GM19193 (cell line): Measurements from ENCODE around the gene PDAP1.

Source experiments
- POLR2A ChIP-seq: IDR thresholded peaks from 4 replicates; pipeline ENCODE4 v1.6.1; 2011; ENCODE audit not compliant: insufficient read depth, insufficient read length; ENCODE audit errors: extremely low read depth

The PDAP1 gene

DNA sequence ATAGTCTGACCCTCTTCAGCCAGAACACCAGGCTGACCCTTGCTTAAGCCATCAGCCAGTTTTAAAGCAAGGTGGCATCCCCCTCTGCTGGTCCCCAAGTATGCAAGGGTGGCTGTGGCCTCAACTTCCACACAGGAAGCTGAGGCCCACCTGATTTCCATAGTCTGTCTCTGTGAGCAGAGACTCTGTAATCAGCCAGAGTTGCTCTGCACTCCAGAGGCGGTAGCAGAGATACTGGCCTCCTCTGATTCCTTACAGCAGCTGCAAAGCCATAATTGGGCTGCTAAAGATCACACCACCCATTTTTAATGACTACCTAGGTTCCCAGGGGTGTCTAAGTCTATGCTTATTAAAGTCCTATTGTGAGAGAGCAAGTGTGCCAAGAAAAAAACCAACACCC lies 1.8 kb downstream of the PDAP1 start:
- TF ChIP-seq POLR2A: no peak

DNA sequence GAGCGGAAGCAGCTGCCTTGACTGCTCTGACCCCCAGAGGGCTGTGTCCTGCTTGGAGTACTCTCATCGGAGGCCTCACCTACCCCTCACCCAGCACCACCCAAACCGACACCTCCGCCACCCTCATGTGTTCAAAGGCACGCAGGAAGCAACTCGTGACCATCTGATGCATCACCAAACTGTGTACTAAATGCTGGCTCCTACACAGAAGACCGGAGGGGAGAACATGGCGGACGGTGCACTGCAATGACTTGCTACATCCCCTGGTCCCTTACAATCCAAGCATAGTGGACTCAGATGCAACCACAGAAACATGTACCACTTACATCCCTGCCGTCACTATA lies 3.4 kb downstream of the PDAP1 start:
- TF ChIP-seq POLR2A: no peak

DNA sequence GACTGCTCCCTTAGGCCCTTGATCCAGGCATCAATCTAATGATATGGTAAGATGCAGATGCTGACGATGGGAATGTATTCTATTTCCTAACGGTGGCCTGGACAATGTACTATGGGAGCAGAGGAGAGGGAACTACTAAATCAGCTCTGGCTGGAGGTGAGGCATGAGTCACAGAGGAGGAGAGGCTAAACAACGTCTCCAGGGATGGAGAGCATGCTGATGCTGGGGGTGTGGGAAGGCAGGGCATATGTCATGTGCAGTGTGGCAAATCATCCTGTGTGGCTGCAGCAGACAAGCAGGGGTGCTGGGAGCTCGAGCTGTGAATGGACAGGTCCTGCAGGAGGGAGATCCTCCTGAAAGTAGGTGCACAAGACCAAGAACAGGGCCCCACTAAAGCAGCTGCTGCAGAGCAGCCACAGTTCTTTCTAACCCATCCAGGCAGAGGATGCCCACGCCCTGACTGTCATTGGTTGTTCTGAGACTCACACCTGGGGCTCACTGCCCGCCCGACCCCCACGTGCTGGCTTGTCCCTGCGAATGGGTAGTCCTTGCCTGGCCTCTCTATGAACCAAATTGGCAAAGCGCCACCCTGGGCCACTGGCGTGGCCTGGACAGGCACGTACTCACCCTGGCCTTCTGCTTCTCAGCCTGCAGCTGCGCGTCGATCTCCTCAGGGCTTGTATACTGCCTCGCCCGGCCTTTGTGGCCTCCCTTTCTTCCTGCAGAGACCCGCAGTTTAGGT lies 4.0 kb downstream of the PDAP1 start:
- TF ChIP-seq POLR2A: no peak

DNA sequence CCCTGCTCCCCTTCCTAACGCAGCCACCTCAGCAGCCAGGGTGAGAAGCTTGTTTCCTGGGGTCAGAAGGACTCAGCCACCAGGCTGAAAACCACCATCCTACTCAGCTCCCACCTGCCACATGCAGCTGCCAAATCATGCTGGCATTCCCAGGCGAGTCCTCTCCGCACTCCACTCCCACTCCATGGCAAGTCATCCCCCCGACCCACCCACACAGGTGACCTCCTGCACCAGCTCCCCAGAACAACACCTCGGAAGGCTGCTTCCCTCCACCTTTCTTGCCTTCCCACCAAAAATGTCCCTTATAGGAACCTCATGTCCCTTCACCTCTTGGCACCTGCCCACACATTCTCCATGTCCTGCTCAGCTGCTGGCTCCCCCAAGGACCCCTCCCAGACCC lies 4.6 kb downstream of the PDAP1 start:
- no peak for TF ChIP-seq POLR2A

DNA sequence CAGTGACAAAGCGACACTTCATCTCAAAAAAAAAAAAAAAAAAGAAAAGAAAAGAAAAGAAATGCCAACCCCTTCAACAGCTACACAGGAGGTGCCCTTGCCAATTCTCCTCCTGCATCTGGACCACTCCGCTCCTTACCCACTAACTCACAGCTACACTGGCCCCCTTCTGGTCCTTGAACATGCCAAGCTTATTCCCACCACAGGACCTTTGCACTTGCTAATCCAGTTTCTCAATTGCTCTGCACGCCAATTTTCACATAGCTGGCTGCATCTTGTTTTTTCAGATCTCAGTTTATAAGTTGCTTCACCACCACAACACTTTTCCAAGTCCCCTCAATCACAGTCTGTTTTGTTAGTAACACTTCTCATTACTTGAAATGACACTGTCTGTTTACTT lies 5.5 kb downstream of the PDAP1 start:
- TF ChIP-seq POLR2A: no peak

DNA sequence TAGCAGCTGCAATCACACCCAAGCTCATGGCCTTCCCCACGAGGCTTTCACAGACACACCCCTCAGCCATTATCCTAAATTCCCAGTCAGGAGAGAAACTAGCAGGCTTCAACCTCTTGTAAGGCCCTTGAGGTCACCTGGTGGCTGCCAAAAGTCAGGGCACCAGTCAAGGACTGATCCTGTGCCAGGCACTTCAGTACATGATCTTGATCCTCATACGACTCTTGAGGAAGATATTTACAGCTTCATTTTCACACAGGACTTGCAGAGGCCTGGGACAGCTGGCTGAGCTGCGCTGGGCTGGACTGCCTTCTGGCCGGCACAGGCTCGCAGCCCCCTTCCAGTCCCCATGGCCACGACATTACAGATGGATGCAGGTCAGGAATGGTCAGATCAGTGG lies 8.8 kb downstream of the PDAP1 start:
- no peak for TF ChIP-seq POLR2A

DNA sequence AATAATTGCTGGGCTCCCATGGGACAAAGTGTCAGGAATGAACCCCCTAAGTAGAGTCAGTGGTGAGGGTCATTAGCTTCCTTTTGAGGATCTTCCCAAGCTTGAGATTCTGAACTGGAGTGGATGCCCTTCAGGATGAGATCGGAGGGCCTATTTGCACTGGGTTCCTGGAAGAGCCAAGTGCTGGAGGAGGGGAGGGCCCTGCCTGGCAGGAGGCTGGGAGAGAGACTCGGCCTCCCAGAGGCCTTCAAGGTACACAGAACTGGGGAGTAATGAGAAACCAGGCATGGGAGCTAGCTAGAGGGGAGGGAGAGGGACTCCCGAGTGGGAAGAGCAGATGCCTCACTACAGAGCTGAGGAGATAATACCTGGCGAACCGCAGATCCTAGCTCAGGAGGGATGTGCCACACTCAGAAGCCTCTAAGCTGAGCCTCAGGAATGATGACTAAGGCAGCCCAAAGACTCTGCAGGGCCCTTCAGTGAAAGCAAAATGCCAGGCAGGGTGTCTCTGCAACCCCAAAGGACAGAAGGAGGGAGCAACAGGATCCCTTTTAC lies 9.4 kb downstream of the PDAP1 start:
- TF ChIP-seq POLR2A: no peak

DNA sequence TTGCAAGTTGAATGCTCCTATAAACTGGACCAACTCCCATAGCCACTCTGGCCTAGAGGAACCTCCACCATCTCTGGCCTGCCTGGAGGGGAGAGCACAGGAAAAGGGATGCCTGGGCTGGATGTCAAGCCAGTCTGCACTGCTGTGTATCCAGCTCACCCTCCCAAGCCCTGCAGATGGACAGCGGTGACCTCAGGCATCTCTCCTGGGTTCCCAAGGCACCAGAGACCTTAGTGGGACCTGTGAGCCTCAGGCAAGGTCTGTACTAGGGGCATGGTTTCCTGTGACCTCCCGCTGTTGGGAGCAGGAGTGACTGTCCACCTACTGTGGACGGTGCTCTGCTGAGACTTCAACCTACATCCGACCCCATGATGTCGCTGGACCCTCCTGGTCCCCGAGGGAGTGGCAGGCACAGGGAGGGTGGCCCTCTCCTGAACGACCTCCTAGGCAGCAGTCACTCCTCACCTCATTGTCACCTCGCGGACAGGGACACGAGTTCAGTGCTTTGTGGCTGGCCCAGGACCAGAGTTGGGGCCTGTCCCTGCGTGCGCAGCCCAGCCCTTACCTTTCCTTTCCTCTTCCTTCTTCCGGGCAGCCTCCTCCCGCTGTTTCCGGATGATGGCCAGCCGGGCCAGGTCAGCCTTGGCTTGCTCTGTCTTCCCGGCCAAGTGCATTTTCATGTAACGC lies 11.0 kb downstream of the PDAP1 start:
- TF ChIP-seq POLR2A: peak; percentile 37

DNA sequence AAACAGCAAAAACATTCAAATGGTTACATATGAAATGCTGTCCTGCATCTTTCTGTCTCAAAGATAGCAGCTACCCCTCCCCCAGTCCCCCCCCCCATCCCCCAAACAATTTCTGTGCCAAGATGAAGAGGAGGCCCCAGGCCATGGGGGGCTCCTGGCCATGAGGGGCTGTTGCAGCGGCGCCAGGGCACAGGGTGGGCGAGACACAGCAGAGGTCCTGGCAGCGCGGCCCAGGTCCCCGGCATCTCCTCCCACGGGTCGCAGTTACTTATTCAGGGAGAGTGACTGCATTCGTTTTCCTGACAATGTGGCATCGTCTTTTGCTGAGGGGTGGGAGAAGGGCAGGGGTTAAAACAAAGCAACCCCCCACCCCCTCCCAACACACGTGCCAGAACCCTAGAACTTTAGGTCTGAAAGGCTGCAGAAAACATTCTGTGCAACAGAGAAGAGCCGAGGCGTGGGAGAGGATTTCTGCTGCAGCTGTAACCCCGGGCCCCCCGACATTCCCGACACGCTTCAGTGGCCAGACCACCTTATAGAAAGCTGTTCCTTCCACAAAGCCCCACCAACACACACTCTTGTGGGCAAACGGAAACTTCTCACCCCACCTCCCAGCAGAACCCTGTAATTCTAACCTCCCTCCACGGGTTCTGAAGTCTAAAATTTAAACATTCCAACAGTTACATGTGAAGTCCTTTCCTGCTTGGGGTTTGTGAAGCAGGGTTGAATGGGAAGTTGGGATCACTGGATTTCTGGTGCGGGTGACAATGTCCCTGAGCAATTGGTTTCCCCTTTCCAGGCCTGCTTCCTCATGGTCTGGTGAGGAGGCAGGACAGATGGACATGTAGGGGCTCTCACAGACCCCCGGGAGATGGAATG lies 11.7 kb downstream of the PDAP1 start:
- TF ChIP-seq POLR2A: peak; percentile 13

DNA sequence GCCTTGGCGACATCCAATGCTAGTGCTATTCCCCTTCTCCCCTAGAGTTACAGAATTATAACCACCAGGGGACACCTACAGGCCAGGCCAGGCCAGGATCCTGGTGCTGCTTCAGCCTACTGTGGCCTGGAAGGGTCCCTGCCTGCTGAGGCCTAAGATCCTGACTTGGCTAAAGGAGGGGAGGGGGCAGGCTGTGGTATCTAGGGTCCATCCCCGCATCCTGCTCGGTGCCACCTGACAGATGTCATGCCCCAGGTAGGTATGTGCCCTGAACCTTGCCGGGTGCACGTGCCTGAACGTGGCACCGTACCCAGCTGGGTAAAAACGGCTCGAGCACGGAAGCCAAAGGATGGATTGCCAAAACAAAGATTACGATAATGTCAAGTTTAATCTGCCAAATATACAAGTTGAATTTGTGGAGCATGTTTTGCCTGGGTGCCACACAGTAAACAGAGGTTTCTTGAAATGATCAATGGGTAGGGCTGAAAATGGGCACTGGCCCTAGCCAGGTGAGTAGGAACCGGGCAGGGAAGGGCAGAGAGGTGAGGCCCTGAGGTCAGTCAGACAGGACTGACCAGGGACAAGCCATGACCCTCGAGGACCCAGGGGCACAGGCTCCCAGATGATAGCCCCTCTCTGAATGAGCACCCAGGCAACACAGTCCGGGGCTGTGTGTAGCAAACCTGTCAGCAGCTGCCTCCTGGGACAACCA lies 12.6 kb downstream of the PDAP1 start:
- peak; percentile 28 for TF ChIP-seq POLR2A

DNA sequence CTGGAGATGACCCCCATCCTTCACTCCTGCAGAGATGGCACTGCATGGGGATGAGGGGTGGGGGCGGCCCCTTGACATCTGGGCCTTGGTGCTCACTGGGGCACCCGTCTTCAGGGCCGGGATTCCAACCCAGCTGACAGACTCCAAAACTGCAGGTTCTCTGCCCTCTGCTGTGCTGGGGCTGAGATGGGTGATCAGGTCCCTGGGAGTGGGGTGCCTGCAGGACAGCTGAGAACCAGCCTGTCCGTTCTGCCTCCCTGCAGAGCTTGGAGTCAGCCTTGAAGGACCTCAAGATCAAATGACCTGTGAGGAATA lies 14.3 kb downstream of the PDAP1 start:
- TF ChIP-seq POLR2A: no peak

DNA sequence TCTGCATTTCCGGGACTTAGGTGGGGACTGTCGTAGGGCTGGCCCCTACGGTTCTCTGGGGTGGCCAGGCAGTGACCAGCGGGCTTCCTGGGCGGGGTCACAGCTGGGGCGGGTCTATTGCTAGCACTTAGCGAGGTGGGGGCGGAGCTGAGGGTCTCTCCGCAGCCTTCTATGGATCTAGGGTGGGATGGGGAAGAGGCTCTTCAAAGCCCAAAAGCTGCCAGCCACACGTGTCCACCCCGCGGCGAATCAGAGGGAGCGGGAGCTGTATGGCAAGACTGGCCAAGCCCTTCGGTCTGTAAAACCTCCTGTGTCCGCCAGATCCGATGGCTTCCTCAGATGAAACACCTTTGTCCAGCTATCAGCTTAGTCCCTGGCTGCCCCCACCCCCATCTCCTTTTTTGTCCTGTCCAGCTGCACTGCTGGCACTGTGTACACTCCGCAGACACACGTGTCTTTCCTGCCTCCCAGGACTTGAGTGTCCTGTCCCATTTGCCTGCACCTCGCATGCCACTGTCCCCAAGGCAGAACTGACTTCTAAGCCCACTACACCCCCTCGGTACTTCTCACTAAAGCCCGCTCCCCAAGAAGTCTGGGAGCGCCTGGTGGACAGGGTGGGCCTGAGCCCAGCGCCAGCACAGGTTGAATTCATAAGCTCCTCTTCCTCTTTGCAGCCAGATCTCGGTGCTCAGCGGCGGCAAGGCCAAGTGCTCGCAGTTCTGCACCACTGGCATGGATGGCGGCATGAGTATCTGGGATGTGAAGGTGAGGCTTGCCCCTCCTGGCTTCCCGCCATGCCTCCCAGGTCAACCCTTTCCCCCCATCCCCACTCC lies 14.8 kb downstream of the PDAP1 start:
- TF ChIP-seq POLR2A: no peak

DNA sequence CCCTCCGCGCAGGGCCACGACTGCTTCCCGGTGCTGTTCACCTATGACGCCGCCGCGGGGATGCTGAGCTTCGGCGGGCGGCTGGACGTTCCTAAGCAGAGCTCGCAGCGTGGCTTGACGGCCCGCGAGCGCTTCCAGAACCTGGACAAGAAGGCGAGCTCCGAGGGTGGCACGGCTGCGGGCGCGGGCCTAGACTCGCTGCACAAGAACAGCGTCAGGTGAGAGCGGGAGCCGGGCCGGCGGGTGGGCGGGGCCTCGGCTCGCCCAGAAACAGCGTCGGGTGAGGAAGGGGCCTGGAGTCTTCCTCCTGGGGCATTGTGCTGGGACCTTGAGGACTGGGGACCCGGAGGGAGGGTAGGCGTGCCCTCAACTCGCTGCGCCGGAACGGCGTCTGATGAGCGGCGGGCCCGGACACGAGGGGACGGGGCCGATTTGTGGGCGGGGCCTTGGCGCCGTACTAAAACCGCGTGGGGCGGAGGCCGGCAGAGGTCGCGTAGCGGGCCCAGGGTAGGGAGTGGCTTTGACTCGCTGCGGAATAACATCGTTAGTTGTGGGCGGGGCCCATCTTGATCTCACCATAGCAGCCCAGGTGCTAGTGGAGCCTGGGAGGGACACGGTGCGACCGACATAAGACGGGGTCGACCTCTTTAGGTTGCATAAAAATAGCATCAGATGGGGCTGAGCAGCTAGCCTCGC lies 15.6 kb downstream of the PDAP1 start:
- peak; percentile 17 for TF ChIP-seq POLR2A
